ENCODE results near the gene DAB2IP. TPM values are rescaled to one million over a fixed set of nuclear protein-coding genes. Genes with fewer than 3 reads are reported as not detected.

Gene DAB2IP
- polyA plus RNA-seq, 1 donor from 2014 or later, result not detected

DNA sequence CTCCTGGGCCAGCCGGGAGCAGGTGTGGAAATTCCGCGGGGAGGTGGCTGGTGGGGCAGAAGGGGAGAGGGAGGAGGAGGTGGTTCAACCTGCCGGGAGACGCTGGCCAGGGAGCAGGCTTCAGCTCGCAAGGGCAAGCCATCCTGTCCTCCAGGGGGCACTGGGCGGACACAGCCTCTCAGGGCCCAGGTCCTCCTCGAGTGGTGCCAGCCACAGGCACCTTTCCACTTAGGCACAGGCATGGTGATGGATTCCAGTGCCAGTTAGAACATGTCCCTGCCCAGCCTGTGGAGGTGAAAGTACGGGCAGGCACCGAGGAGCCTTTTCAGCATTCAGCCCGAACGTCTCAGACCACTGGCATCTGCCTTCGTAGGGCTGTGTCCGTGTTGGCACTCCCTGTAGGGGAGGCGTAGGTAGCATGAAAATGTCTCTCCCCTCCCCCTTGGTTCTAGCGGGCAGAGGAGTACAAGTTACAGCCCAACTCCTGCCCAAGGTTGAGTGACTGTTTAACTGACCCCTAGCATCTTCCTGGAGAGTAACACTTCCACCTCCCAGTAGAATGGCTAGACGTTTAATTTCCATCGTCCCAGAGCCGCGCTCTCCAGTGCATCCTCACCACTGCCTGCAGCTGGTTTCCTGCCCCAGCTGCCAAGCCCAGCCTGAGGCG lies 48.9 kb downstream of the DAB2IP start:
- Mint-ChIP-seq H3K4me3 (peak overlapping the region; percentile 68 to 87 (median 72)), H3K4me1 (peaks cover 0 to 12% (median 3%) of the 10 kb centered on the region in 3 donors), H3K9me3 (no peaks in the 10 kb centered on the region), H3K36me3 (no peaks in the 10 kb centered on the region), H3K27me3 (peaks cover 40% of the 10 kb centered on the region), H3K27ac (peak overlapping the region in 1 of 3 donors; percentile 59)

DNA sequence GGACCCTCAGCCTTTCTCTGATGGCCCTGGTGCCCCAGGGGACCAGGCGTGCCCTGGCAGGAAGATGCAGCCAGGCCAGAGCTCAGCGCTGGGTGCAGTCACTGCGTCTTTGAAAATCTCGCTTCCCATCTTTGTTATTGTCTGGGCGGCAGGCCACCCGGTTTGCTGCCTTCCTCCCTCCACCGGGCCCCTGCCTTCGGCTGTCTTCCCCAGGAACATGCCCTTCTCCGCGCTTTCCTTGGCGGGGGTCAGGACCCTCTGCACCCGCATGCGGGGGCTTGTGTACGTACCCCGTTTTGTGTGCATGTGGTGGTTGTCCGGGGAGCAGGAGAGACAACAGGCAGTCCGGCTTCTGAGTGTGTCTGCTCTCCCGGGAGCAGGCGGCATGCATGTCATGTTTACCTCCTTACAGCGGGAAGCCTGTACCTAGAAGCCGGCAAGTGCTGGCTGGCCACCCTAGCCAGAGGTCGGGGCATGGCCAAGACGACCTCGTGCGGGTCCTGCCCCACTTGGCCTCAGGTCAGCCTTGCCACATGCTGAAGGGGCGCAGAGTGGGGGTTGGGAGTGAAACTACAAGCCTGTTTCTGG lies 49.5 kb downstream of the DAB2IP start:
- Mint-ChIP-seq H3K4me1 (peaks cover 0 to 12% (median 3%) of the 10 kb centered on the region in 3 donors), H3K27ac (no peak overlapping the region), H3K9me3 (no peaks in the 10 kb centered on the region), H3K4me3 (peak overlapping the region in 3 of 4 donors; percentile 60 to 74 (median 70)), H3K27me3 (peaks cover 40% of the 10 kb centered on the region), H3K36me3 (no peaks in the 10 kb centered on the region)

DNA sequence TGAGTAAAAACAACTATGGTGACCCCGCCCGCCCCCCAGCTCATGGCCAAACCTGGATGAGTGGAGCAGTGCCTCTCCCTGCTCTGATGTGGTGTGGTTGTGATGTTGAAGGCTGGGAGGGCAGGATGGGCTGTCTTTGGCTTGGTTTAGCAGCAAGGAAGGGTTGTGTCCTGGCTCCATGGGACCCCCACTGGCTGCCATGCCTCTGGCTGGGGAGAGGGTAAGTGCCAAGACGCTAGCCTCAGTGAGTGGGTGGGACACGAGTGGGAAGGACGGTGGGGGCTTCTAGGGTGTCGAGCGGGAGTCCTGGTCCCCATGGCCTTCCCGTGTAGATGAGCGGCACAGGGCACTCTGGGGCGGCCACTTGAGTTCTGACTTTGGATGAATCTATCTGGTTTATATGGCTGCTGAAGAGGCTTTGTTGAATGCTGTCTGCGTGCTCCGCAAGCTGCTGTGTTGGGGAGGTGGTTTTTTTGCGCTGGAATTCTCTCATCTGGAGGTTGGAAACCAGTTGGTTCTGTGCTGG lies 50.4 kb downstream of the DAB2IP start:
- Mint-ChIP-seq H3K27me3 (peaks cover 38% of the 10 kb centered on the region), H3K4me1 (peaks cover 0 to 11% (median 3%) of the 10 kb centered on the region in 3 donors), H3K27ac (no peak overlapping the region)

DNA sequence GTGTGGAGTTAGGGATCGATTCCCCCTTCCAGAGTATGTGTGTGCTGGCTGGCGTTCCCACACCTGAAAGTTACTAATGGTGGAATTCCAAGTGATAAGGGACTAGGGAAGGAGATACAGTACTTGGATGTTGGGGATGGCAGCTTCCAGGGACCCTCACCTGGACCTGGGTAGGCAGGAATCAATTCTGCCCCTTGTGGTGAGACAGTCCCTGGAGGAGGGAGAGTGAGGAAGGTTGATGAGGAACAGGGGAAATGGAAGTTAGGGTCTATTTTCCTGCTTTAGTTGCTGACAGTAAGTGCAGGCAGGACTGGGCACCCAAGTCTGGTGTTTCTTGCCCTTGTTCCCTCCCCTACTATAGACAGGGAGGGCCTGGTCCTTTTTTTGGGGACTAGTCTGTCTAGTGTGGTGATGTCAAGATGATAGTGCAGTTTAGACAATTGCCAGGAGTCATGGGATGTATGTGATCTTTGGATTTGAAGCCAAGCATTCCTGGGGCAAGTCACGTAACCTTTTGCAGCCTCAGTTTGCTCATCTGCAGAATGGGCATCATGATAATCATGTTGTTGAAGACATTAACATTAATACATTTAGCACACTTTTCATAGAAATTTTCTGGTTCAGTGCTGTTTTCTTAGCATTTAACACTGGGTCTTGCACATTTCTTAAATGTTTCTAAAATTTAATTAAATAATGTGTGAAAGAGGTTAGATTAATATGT lies 51.7 kb downstream of the DAB2IP start:
- Mint-ChIP-seq H3K27me3 (peaks cover 27% of the 10 kb centered on the region), H3K27ac (no peak overlapping the region), H3K4me3 (no peak overlapping the region), H3K36me3 (no peaks in the 10 kb centered on the region), H3K4me1 (peaks cover 7 to 17% (median 7%) of the 10 kb centered on the region in 3 donors), H3K9me3 (no peaks in the 10 kb centered on the region)

More for the DNA sequence above, 50.4 kb downstream of the DAB2IP start:
- Mint-ChIP-seq H3K4me3 (peak overlapping the region in 1 of 4 donors; percentile 3), H3K36me3 (no peaks in the 10 kb centered on the region), H3K9me3 (no peaks in the 10 kb centered on the region)

DNA sequence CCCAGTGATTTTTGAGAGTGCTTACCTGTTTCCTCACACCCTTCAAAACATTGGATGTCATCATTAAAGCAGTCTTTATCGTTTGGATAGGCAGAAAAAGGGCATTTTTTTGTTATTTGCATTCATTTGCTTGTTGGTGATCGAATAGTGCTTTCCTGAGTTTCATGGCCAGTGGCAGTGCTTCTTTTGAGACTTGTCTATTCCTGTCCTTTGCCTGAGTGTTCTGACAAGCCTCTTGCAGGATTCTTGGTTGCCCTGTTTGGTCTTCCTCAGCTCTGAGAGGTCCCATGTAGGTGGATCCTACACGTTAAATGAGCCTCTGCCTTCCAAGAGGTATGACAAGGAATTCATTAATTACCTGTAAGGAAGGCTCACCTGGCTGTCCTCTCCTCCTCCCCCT lies 52.8 kb downstream of the DAB2IP start:
- no peak overlapping the region for H3K4me3 Mint-ChIP-seq
- peaks cover 8 to 22% (median 11%) of the 10 kb centered on the region in 3 donors for H3K4me1 Mint-ChIP-seq
- H3K9me3 Mint-ChIP-seq, result no peaks in the 10 kb centered on the region
- no peaks in the 10 kb centered on the region for H3K36me3 Mint-ChIP-seq
- H3K27me3 Mint-ChIP-seq, result peaks cover 23% of the 10 kb centered on the region
- H3K27ac Mint-ChIP-seq, result no peak overlapping the region

DNA sequence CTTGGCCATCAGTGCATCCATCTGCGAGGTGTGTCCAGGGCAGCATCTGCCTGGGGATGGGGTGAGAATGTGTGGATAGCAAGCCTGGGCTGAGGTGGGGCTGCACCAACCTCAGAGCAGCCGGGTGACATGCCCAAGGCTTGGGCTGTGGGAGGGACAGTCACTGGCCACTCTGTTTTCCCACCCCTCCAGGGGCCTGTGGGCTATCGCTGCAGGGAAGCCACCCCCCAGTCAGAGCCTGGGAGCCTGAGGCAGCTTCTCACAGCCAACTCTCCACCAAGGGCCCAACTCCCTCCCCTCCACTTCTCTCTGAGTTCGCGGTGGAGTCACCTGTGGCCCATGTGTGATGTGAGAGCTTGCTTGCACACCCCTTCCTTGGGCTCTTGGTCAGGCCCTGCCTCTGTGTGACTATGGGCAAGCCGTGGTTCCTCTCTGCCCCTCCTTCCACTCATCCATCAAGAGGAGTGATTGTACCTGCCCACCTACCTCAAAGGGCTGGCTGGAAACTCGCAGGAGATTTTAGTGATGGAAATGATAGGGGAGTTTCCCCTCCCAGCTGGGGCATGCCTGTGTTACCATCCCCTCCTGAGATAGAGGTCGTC lies 54.8 kb downstream of the DAB2IP start:
- Mint-ChIP-seq H3K27me3 (peaks cover 12% of the 10 kb centered on the region), H3K4me3 (no peak overlapping the region), H3K36me3 (no peaks in the 10 kb centered on the region), H3K4me1 (peaks cover 9 to 15% (median 11%) of the 10 kb centered on the region in 3 donors), H3K27ac (no peak overlapping the region), H3K9me3 (no peaks in the 10 kb centered on the region)

DNA sequence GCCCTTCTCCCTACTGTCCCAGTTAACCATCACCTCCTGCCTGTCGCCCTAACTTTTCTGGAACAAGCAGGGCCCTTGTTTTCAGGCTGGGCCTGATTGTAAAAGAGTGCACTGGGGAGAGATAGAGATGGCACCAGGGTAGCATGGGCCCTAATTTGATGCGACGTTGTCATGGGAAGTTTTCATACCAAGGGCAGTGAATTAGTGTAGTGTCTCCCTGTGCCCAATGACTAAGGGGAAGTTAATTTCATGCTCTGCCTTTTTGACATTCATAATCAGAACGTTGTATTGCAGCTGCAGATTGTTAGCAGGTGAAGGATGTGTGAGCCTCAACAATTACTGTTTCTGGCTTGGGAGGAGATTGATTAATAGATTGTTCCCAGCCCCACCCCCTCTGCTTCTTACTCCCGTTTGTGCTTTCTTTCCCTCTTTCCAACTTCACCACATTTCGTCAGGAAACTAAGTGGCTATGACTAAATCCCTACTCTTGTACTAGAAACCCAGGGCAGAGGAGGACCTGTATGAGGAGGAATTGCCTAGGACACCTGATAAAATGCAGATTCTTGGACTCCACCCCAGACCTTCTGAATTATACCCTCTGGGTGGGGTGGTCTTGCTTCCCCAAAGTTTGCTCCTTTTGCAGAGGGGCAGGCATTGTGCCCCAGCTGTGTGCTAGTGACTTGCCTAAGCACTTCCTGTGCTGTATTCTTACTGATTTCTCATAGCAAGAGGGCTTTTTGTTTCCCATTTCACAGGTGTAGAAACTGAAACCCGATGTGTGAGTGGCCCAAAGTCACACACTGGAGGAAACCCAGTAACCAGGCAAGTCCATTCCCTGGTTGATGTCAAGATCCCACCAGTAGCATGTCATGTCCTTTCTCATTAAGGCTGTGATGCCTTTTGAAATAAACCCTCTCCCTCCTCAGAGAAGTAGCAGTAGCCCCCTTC lies 56.3 kb downstream of the DAB2IP start:
- Mint-ChIP-seq H3K27me3 (peaks cover 2% of the 10 kb centered on the region), H3K4me1 (peaks cover 9 to 15% (median 11%) of the 10 kb centered on the region in 3 donors), H3K4me3 (peak overlapping the region in 1 of 4 donors; percentile 38), H3K36me3 (no peaks in the 10 kb centered on the region), H3K27ac (no peak overlapping the region), H3K9me3 (no peaks in the 10 kb centered on the region)

DNA sequence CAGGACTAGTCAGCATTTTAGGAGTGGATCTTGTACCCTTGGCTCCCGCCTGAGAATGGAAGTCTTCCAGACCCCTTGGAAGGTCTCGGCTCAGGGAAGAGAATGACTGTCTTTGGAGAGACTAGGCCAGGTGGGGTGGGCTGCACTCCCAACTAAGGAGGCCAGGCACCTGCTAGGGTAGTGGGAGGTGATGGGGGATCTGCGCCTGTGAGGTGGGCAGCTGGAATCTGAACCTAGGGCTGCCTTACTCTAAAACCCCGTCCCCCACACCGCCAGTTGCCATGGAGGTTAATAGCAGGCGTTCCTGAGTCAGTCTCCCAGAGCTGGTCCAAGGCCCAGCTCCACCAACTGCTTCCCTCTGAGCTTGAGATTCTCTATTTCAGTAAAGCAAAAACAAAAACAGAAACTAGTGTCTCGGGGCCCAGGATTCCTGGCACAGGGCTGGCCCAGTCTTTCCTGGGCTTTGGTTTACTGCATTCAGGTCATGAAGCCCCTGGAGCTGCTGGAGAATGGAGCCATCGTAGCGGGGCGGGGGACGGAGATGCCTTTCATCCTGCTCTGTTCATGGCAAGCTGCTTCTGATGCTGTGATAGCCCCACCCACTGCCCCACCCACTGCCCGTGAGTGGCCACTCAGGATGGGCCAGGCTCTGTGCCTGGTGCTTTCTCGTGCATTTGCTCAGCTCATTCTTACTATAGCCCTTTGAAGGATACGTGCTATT lies 57.5 kb downstream of the DAB2IP start:
- peaks cover 9 to 15% (median 11%) of the 10 kb centered on the region in 3 donors for H3K4me1 Mint-ChIP-seq
- H3K27me3 Mint-ChIP-seq, result peaks cover 2% of the 10 kb centered on the region
- H3K4me3 Mint-ChIP-seq, result peak overlapping the region in 1 of 4 donors; percentile 52
- H3K9me3 Mint-ChIP-seq, result no peaks in the 10 kb centered on the region
- no peaks in the 10 kb centered on the region for H3K36me3 Mint-ChIP-seq
- H3K27ac Mint-ChIP-seq, result no peak overlapping the region

DNA sequence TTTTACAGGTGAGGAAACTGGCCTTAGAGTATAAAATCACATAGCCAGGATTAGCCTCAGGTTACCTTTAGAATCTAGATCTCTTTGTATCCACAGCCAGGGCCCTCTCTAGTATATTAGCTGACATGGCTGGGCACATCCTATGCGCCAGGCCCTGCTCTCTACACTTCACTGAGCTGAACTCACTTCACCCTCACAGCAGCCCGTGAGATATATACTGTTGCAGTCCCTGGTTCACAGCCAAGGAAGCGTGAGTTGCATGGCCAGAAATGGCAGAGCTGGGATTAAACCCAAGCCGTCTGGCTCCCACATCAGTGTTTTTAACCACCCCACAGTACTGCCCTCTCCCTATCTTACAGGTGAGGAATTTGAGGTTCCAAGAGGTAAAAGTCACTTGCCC lies 58.4 kb downstream of the DAB2IP start:
- Mint-ChIP-seq H3K4me1 (peaks cover 9 to 15% (median 11%) of the 10 kb centered on the region in 3 donors), H3K36me3 (no peaks in the 10 kb centered on the region), H3K27me3 (peaks cover 2% of the 10 kb centered on the region), H3K27ac (no peak overlapping the region), H3K9me3 (no peaks in the 10 kb centered on the region), H3K4me3 (no peak overlapping the region)

DNA sequence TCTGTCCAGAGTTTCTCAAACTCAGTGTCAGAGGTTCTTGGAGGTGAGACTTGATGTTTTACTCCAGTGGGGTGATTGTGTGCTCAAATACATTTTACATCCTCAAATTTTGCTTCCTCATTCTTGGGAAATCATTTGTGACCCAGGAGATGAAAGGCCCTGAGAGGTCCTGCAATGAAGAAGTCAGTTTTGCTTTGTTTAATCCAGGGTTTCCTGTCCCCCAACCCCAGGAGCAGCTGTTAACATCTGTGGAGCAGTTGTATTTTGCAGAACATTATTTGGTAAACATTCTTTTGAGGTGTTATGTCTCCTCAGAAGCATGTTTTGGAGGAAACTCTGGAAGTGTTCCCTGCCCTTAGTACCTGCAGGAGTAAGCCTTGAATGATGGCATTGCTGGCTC lies 59.8 kb downstream of the DAB2IP start:
- Mint-ChIP-seq H3K36me3 (no peaks in the 10 kb centered on the region), H3K4me3 (peak overlapping the region in 1 of 4 donors; percentile 12), H3K4me1 (peaks cover 9 to 15% (median 11%) of the 10 kb centered on the region in 3 donors)

DNA sequence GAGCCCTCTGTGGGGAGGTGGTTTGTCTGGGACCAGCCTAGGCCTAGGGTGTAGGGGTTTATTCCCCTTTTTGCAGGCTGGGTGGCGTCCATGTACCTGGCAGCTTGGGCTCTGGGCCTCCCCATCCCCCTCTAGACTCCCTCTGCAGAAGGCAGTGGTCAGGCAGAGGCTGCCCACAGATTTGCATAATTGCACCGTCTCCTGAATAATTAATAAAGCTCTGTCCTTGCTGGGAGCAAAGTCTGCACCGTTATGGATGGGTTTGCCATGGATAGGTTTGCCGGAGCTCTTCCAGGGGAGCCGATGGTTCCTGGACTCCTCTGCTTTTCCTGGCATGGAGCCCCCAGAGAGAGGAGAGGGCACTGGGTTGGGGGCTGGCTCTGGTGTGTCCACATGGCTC lies 60.4 kb downstream of the DAB2IP start:
- no peak overlapping the region for H3K4me3 Mint-ChIP-seq
- H3K27ac Mint-ChIP-seq, result peak overlapping the region in 1 of 3 donors; percentile 27
- H3K36me3 Mint-ChIP-seq, result no peaks in the 10 kb centered on the region
- H3K27me3 Mint-ChIP-seq, result peaks cover 2% of the 10 kb centered on the region
- H3K9me3 Mint-ChIP-seq, result no peaks in the 10 kb centered on the region
- peaks cover 9 to 15% (median 11%) of the 10 kb centered on the region in 3 donors for H3K4me1 Mint-ChIP-seq

More for the DNA sequence above, 59.8 kb downstream of the DAB2IP start:
- H3K27me3 Mint-ChIP-seq, result peaks cover 2% of the 10 kb centered on the region
- H3K9me3 Mint-ChIP-seq, result no peaks in the 10 kb centered on the region
- no peak overlapping the region for H3K27ac Mint-ChIP-seq

DNA sequence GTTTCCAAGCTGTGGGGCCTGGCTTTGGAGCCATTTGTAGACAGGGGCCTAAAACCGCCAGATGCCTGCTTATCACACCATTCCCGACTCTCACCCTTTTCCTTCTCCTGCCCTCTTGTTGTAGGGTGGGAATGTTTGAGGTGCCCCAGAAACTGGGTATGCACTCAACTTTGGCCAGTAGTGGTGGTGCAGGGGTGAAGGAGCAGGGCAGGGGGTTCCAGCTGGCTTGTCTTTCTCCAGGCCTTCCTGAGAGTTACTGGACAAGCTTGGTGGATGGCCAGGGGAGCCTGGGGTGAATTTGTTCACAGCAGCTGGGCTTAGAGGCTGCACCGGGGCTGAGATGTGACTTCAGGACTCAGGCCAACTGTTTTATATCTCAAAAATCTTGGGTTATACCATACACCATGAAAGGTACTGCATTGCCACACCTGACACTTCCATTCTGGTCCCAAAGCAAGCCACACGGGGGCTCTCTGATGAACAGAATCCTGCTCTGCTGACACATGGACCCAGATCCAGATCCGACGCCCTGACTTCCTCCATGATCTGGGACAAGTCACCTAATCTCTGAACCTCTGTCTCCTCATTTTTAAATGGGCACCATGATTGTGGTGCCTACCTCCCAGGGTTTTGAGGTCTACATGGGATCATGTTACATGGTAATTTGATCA lies 62.1 kb downstream of the DAB2IP start:
- Mint-ChIP-seq H3K27ac (no peak overlapping the region), H3K4me3 (no peak overlapping the region), H3K27me3 (no peaks in the 10 kb centered on the region), H3K4me1 (peaks cover under 1 to 6% (median 2%) of the 10 kb centered on the region in 3 donors), H3K9me3 (no peaks in the 10 kb centered on the region), H3K36me3 (no peaks in the 10 kb centered on the region)

DNA sequence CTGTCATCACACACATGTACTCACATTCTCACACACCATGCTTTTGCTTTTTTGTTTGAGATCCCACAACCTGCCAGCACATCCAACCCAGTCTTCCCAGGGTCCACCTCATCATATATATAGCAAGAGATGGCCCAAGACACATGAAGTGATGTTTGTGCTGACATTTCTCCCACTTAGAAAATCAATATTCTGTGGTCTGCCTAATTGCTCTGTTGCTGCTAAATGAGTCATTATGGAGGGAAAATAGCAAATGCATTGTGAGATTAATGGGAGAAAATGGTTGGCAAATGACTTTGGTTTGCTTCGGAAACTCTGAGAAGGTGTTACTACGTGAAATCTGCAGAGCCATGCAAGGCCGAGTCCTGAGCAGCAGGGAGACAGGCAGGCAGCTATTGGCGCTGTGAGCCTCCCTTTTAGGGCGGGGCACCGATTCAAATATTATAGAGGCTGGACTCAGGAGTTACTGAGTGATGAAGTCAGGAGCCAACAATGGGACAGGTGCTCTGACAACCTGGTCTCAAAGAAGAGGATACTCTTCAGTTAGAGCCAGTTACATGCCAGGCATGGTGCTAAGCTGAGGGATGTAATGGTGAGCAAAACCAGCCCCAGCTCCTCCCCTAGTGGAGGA lies 62.8 kb downstream of the DAB2IP start:
- no peak overlapping the region for H3K27ac Mint-ChIP-seq

More for the DNA sequence above, 62.8 kb downstream of the DAB2IP start:
- Mint-ChIP-seq H3K9me3 (no peaks in the 10 kb centered on the region), H3K4me3 (no peak overlapping the region), H3K27me3 (peaks cover 3% of the 10 kb centered on the region), H3K36me3 (no peaks in the 10 kb centered on the region), H3K4me1 (peaks cover 0 to 5% (median 0%) of the 10 kb centered on the region in 3 donors)

Data from IgD-negative memory B cell (primary cell).